IMR-90 (cell line): ENCODE data around the gene ACOX2.

Experiments used
- MXI1 ChIP-seq: IDR thresholded peaks from 2 replicates; pipeline ENCODE4 v1.6.1; 2012; ENCODE audit warnings: low read depth, mild to moderate bottlenecking, low read length, moderate library complexity, borderline replicate concordance
- POLR2A ChIP-seq: IDR thresholded peaks from 2 replicates; pipeline ENCODE4 v1.6.1; 2012; ENCODE audit warnings: mild to moderate bottlenecking, low read depth, low read length
- TF ChIP-seq, protein P1 (sequence below): conservative IDR thresholded peaks from 2 replicates; pipeline ENCODE4 v1.5.1; 2012; ENCODE audit warnings: mild to moderate bottlenecking, low read depth, low read length, improper control_type of control experiment

DNA sequence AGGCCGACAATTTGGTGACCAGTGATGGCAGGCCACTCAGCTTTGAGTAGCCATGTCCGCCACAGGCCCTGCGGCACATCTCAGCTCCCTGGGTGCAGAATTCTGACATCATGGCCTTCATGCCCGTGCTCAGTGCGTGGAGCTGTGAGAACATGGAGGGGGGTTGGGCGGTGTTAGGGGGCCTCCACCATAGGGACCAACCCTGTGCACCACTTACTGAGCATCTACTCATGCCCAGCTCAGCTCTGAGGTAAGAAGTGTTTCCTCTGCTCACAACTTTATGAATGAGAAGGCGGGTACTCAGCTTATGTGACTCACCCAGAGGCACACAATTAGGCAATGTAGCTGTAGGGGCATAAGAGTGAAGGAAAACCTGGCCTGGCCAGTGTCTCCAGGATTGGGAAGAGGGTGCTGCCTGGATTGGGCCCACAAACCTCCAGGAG lies 10.5 kb downstream of the ACOX2 start:
- no peak for TF ChIP-seq MXI1
- TF ChIP-seq, protein P1, sequence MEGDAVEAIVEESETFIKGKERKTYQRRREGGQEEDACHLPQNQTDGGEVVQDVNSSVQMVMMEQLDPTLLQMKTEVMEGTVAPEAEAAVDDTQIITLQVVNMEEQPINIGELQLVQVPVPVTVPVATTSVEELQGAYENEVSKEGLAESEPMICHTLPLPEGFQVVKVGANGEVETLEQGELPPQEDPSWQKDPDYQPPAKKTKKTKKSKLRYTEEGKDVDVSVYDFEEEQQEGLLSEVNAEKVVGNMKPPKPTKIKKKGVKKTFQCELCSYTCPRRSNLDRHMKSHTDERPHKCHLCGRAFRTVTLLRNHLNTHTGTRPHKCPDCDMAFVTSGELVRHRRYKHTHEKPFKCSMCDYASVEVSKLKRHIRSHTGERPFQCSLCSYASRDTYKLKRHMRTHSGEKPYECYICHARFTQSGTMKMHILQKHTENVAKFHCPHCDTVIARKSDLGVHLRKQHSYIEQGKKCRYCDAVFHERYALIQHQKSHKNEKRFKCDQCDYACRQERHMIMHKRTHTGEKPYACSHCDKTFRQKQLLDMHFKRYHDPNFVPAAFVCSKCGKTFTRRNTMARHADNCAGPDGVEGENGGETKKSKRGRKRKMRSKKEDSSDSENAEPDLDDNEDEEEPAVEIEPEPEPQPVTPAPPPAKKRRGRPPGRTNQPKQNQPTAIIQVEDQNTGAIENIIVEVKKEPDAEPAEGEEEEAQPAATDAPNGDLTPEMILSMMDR: no peak
- no peak for TF ChIP-seq POLR2A
